Measurements from ENCODE around the gene HNRNPAB. TPM values are rescaled to one million over a fixed set of nuclear protein-coding genes. Genes with fewer than 3 reads are reported as not detected.

HNRNPAB gene
- 67.4 and 71.3 TPM in 2 replicates for total RNA-seq

DNA sequence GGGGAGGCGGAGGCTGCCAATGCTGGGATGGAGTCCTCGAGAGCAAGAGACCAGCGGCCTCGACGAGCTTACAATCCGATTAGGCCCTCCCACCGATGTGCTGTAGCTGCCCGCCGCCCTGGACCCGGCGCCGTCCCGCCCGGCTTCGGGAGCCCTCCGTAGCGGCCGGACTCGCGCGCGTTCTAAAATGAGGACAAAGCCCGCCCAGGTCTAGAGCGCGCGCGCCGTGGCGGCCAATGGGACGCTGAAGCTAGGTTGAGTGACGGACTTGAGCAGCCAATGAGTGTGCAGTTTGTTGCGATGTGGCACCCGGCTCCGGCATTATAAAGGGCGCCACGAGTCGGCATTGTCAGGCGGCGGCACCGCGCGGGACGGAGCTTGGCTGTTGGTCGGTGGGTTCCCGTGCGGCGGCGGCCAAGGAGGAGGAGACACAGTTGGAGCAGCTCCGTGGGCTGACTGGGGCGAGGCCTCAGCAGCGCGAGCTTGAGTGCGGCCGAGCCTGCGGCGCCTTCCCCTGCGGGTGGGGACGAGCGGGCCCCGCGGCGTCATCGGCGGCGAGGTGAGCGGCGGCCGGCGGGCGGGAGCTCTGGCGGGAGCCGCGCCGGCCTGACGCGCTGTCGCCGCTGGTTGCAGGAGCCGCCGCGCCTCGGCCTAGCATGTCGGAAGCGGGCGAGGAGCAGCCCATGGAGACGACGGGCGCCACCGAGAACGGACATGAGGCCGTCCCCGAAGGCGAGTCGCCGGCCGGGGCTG, at the start of gene HNRNPAB:
Gene HNRNPAB (plus strand): TSS at position 352 of the 753 bp plus-strand sequence. CDS start 305 bp downstream, at position 657.
- Histone ChIP-seq H3K4me3 (ENCODE audit: low read depth, low read length) (peak within 1 kb of the TSS; percentile 71), H3K36me3 (ENCODE audit: control insufficient read depth, insufficient read depth, low read length) (peaks cover 20% of the 10 kb centered on the region), H3K27me3 (ENCODE audit: control insufficient read depth, insufficient read depth, low read length) (no peaks in the 10 kb centered on the region)
- DNase-seq (ENCODE audit: low read depth) (peak; percentile 80), FAIRE-seq (no peak)
- TF ChIP-seq, protein P1, sequence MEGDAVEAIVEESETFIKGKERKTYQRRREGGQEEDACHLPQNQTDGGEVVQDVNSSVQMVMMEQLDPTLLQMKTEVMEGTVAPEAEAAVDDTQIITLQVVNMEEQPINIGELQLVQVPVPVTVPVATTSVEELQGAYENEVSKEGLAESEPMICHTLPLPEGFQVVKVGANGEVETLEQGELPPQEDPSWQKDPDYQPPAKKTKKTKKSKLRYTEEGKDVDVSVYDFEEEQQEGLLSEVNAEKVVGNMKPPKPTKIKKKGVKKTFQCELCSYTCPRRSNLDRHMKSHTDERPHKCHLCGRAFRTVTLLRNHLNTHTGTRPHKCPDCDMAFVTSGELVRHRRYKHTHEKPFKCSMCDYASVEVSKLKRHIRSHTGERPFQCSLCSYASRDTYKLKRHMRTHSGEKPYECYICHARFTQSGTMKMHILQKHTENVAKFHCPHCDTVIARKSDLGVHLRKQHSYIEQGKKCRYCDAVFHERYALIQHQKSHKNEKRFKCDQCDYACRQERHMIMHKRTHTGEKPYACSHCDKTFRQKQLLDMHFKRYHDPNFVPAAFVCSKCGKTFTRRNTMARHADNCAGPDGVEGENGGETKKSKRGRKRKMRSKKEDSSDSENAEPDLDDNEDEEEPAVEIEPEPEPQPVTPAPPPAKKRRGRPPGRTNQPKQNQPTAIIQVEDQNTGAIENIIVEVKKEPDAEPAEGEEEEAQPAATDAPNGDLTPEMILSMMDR (IDR thresholded peaks at IDR 0.05; ENCODE audit: insufficient read depth, low read length, severe bottlenecking) = no peak

DNA sequence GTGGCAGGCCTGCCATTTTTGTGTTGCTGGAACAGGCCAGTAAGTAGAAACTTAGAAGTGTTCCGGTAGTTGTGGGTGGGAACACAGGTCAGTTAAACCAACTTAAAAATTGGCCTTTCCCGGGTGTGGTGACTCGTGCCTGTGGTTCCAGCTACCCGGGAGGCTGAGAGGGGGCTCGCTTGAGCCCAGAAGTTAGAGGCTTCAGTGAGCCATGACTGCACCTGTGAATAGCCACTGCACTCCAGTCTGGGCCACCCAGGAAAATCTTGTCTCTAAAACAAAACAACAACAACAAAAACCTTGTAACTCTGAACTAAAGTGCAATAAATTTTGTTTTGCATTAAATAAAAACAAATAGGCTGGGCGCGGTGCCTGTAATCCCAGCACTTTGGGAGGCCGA, 49.3 kb upstream of the HNRNPAB start:
- FAIRE-seq = no peak
- H3K27me3 ChIP-seq (ENCODE audit: control insufficient read depth, insufficient read depth, low read length) = no peaks in the 10 kb centered on the region
- DNase-seq (ENCODE audit: low read depth) = no peak
- H3K36me3 ChIP-seq (ENCODE audit: control insufficient read depth, insufficient read depth, low read length) = peaks cover 10% of the 10 kb centered on the region
- TF ChIP-seq, protein P1 (IDR thresholded peaks at IDR 0.05; ENCODE audit: insufficient read depth, low read length, severe bottlenecking) = no peak
- no peak overlapping the region for H3K4me3 ChIP-seq (ENCODE audit: low read depth, low read length)

DNA sequence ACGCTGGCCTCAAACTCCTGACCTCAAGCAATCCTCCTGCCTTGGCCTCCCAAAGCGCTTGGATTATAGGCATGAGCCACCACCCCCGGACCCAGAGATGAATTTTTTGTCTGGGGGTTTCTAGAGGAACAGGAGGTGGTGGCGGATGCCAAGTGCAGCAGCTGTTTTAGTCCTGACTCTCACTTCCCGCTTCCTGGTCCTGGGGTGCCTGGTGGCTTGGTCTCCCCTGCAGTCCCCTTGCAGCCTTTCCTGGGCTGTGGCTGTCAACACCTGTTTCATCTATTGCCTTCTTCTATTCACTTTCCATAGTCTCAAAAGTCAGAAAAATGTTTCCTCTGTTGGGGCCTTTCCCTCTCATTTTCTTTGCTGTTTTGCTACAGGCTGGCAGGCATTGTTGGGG, 44.2 kb upstream of the HNRNPAB start:
- H3K36me3 ChIP-seq (ENCODE audit: control insufficient read depth, insufficient read depth, low read length) = no peaks in the 10 kb centered on the region
- TF ChIP-seq, protein P1 (IDR thresholded peaks at IDR 0.05; ENCODE audit: insufficient read depth, low read length, severe bottlenecking) = no peak
- DNase-seq (ENCODE audit: low read depth) = no peak
- H3K27me3 ChIP-seq (ENCODE audit: control insufficient read depth, insufficient read depth, low read length) = peaks cover 10% of the 10 kb centered on the region
- H3K4me3 ChIP-seq (ENCODE audit: low read depth, low read length) = no peak overlapping the region
- no peak for FAIRE-seq

DNA sequence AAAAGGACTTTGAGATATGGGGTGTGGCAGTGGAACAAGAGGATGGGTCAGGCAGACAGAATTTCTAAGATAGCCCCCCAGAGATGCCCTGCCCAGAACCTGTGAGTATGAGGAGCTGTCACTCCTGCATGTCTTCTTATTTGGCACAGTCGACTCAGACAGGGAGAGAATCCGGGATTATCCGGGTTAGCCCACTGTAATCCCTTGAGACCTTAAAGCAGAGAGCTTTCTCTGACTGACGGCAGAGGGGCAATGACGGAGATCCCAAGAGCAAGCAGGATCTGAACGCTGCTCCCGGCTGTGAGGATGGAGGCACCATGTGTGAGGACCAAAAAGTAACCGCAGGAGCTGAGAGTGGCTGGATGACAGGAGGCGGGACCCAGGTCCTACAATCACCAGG, 41.9 kb upstream of the HNRNPAB start:
- Histone ChIP-seq H3K4me3 (ENCODE audit: low read depth, low read length) (no peak overlapping the region), H3K27me3 (ENCODE audit: control insufficient read depth, insufficient read depth, low read length) (peaks cover 15% of the 10 kb centered on the region), H3K36me3 (ENCODE audit: control insufficient read depth, insufficient read depth, low read length) (no peaks in the 10 kb centered on the region)
- DNase-seq (ENCODE audit: low read depth) (no peak), FAIRE-seq (no peak)
- TF ChIP-seq, protein P1 (IDR thresholded peaks at IDR 0.05; ENCODE audit: insufficient read depth, low read length, severe bottlenecking) = no peak

DNA sequence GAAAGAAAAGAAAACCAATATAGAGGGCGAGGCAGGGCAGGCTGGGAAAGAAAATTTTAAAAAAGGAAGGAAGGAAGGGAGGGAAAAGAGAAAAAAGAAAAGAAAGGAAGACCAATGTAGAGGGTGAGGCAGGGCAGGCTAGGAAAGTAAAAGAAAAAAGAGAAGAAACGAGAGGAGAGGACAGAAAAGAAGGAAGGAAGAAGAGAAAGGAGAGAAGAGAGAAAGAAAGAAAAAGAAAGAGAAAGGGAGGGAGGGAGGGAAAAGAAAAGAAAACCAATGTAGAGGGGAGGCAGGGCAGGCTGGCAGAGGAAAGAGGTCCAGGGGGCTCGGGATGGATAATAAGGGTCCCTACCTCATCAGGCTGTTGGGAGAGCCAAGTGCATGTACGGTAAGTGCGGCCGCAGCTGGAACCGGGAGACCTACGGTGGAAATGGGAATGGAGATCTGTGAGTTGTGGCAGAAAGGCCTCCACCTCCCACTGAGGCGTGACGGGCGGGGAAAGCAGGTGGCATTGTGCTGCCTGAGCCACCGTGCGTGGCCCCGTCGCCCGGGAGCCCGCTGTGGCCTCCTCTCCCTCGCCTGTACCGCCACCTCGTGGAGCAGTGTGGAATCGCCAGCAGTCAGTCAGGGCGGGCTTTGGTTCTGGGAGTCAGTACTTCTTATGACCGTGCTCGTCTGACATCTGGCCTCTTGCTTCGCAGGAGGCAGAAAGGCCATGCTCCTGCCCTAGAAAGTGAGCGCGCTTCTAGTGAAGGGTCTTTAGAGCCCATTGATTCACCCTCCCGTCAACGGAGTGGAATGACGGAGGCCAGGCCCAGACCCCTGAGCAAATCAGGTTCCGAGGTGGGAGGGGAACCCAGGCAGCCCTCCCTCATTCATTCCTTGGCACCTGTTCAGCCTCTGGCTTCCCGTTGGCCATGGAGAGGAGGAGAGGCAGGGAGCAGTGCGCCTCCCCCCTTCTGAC, 40.3 kb upstream of the HNRNPAB start:
- DNase-seq (ENCODE audit: low read depth) = peak; percentile 47
- H3K36me3 ChIP-seq (ENCODE audit: control insufficient read depth, insufficient read depth, low read length) = no peaks in the 10 kb centered on the region
- no peak for FAIRE-seq
- peaks cover 15% of the 10 kb centered on the region for H3K27me3 ChIP-seq (ENCODE audit: control insufficient read depth, insufficient read depth, low read length)
- TF ChIP-seq, protein P1 (IDR thresholded peaks at IDR 0.05; ENCODE audit: insufficient read depth, low read length, severe bottlenecking) = peak; percentile 100
- no peak overlapping the region for H3K4me3 ChIP-seq (ENCODE audit: low read depth, low read length)
